Cardiac muscle cell (in vitro differentiated cells and primary cell): ENCODE measurements around the gene NR5A2. TPM values are rescaled to one million over a fixed set of nuclear protein-coding genes. Genes with fewer than 3 reads are reported as not detected.

Experiments used
- DNase-seq, 2 donors: peaks; one replicate each; pipeline versions ENCODE4 v3.0.0 to v3.0.0-alpha.2; 2010 to 2017; ENCODE audit warnings: low read depth in 1 of 2, low spot score in 1 of 2
- H3K27ac ChIP-seq: fragments of 200-600 bp; sonication (generic); 2 replicates; pipeline ENCODE4 v1.5.1; 2016
- H3K27me3 ChIP-seq: fragments of 200-600 bp; sonication (generic); 2 replicates; pipeline ENCODE4 v1.6.0; 2016; ENCODE audit warnings: control low read depth
- H3K36me3 ChIP-seq: fragments of 200-600 bp; sonication (generic); 2 replicates; pipeline ENCODE4 v1.5.1; 2016; ENCODE audit warnings: control low read depth
- H3K4me1 ChIP-seq: fragments of 200-600 bp; sonication (generic); 2 replicates; pipeline ENCODE4 v1.8.1; 2017; ENCODE audit warnings: low read depth, mild to moderate bottlenecking, mixed run types
- H3K4me3 ChIP-seq: fragments of 200-600 bp; sonication (generic); 2 replicates; pipeline ENCODE4 v1.5.1; 2016; ENCODE audit warnings: mild to moderate bottlenecking
- H3K9me3 ChIP-seq: fragments of 200-600 bp; sonication (generic); 2 replicates; pipeline ENCODE4 v1.5.1; 2017; ENCODE audit warnings: low read depth, mild to moderate bottlenecking, control low read depth
- CTCF ChIP-seq: IDR thresholded peaks from 2 replicates; pipeline ENCODE4 v1.5.1; 2012; ENCODE audit warnings: low read depth, mild to moderate bottlenecking, low read length
- polyA plus RNA-seq: library from polyadenylated mRNA; unstranded; fragments of >200 nt; fragmentation: Nextera tagmentation; extraction: Ambion mirVana; gene quantifications from 2 replicates; pipeline ENCODE4 v1.2.1, GENCODE V29; 2016
- total RNA-seq: library from RNA; depleted of rRNA; stranded (reverse); fragments of >200 nt; gene quantifications from 2 replicates; pipeline ENCODE4 v1.2.3, GENCODE V29; 2016

The NR5A2 gene
- total and polyA plus RNA-seq, 2 experiments from 2014 or later = 0.15 TPM; not detected in 1

GRCh38 chr1:200223207-200223606 lies 195.7 kb downstream of the NR5A2 start:
- Histone ChIP-seq H3K4me3 (no peak overlapping the region), H3K9me3 (no peaks in the 10 kb centered on the region), H3K27ac (no peak overlapping the region), H3K27me3 (peaks cover 16% of the 10 kb centered on the region), H3K4me1 (no peaks in the 10 kb centered on the region), H3K36me3 (no peaks in the 10 kb centered on the region)
- DNase-seq = no peak
- TF ChIP-seq CTCF = no peak

GRCh38 chr1:200223613-200224012 lies 196.1 kb downstream of the NR5A2 start:
- Histone ChIP-seq H3K4me1 (no peaks in the 10 kb centered on the region), H3K27me3 (peaks cover 16% of the 10 kb centered on the region), H3K4me3 (no peak overlapping the region), H3K9me3 (no peaks in the 10 kb centered on the region), H3K27ac (no peak overlapping the region), H3K36me3 (no peaks in the 10 kb centered on the region)
- TF ChIP-seq CTCF = no peak
- no peak for DNase-seq

GRCh38 chr1:200224315-200224714 lies 196.8 kb downstream of the NR5A2 start:
- H3K4me3 ChIP-seq = no peak overlapping the region
- H3K9me3 ChIP-seq = no peaks in the 10 kb centered on the region
- no peak for DNase-seq
- H3K27ac ChIP-seq = no peak overlapping the region
- H3K4me1 ChIP-seq = no peaks in the 10 kb centered on the region
- TF ChIP-seq CTCF = no peak
- H3K27me3 ChIP-seq = peaks cover 16% of the 10 kb centered on the region
- H3K36me3 ChIP-seq = no peaks in the 10 kb centered on the region

- H3K27ac ChIP-seq = no peak overlapping the region
- no peak overlapping the region for H3K4me3 ChIP-seq
- H3K27me3 ChIP-seq = peaks cover 16% of the 10 kb centered on the region
- H3K36me3 ChIP-seq = no peaks in the 10 kb centered on the region
- H3K4me1 ChIP-seq = no peaks in the 10 kb centered on the region
- H3K9me3 ChIP-seq = no peaks in the 10 kb centered on the region
- no peak for TF ChIP-seq CTCF
- DNase-seq = peak in 1 of 2 donors; percentile 17
Measured at GRCh38 chr1:200226268-200226968, 198.9 kb downstream of the NR5A2 start.

- DNase-seq = no peak
- no peak overlapping the region for H3K27ac ChIP-seq
- no peaks in the 10 kb centered on the region for H3K4me1 ChIP-seq
- no peak for TF ChIP-seq CTCF
- no peak overlapping the region for H3K4me3 ChIP-seq
- H3K27me3 ChIP-seq = peaks cover 16% of the 10 kb centered on the region
- no peaks in the 10 kb centered on the region for H3K9me3 ChIP-seq
- H3K36me3 ChIP-seq = no peaks in the 10 kb centered on the region
Measured at GRCh38 chr1:200226969-200227303, 199.4 kb downstream of the NR5A2 start.
